Hepatic stellate cell (primary cell): ENCODE measurements around the gene RAD17.
A peak's percentile ranks its signal among the peaks of the same experiment; 100 is the strongest.
"Not testable (repeated sequence)": the region's sequence is repeated elsewhere in the genome, so short reads cannot be mapped to it uniquely, and the experiment has no call there.

ENCODE experiments used
- DNase-seq: peaks from one replicate; pipeline ENCODE4 v3.0.0; 2011; ENCODE audit warnings: low spot score

The RAD17 gene

DNA sequence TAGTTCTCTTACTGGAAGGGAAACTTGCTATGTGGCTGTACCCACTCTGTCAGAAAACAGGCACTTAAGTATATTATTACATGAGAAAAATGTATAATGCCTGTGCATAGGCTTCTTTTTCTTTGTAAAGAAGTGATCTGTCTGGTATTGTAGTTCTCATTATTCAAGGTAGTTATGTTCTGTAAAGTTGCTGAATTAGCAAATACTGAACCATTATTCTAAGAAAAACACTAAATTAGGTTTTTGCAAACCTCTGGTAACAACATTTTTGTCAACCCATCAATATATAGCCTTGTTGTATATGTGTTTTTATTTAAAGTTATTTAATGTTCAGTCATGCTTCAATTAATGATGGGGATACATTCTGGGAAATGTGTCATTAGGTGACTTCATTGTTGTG is 8.8 kb downstream of the RAD17 start:
- DNase-seq: no peak

DNA sequence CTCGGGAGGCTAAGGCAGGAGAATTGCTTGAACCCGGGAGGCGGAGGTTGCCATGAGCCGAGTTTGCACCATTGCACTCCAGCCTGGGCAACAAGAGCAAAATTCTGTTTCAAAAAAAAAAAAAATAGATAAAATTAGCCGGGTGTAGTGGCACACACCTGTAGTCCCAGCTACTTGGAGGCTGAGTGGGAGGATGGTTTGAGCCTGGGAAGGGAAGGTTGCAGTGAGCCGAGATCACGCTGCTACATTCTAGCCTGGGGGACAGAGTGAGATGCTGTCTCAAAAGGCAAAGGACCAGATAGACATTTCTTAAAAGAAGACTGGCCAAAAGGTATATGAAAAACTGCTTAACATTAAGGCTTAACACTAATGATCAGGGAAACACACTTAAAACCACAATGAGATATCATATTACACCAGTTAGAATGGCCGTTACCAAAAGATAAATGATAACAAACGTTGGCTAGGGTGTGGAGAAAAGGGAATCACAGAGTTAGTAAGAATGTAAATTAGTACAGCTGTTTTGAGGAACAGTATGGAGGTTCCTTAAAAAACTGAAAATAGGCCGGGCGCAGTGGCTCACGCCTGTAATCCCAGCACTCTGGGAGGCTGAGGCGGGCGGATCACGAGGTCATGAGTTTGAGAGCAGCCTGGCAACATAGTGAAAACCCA is 35.2 kb downstream of the RAD17 start:
- DNase-seq: no peak

- DNase-seq: peak; percentile 31
Observed at GRCh38 chr5:69414885-69415583, 45.4 kb downstream of the RAD17 start, which contains the start of gene MARVELD2. Gene MARVELD2, plus strand, starts transcription at chr5:69415116. Its CDS starts 4,270 bp downstream, at chr5:69419386.

GRCh38 chr5:69415584-69415958 is 46.0 kb downstream of the RAD17 start:
- no peak for DNase-seq

GRCh38 chr5:69416180-69416579 is 46.6 kb downstream of the RAD17 start:
- DNase-seq: no peak

- DNase-seq: no peak
Observed at GRCh38 chr5:69416699-69417098, 47.1 kb downstream of the RAD17 start.

- DNase-seq: no peak
Observed at GRCh38 chr5:69418554-69418953, 48.9 kb downstream of the RAD17 start.

- DNase-seq: no peak
Observed at GRCh38 chr5:69431424-69432303, 62.0 kb downstream of the RAD17 start.

DNA sequence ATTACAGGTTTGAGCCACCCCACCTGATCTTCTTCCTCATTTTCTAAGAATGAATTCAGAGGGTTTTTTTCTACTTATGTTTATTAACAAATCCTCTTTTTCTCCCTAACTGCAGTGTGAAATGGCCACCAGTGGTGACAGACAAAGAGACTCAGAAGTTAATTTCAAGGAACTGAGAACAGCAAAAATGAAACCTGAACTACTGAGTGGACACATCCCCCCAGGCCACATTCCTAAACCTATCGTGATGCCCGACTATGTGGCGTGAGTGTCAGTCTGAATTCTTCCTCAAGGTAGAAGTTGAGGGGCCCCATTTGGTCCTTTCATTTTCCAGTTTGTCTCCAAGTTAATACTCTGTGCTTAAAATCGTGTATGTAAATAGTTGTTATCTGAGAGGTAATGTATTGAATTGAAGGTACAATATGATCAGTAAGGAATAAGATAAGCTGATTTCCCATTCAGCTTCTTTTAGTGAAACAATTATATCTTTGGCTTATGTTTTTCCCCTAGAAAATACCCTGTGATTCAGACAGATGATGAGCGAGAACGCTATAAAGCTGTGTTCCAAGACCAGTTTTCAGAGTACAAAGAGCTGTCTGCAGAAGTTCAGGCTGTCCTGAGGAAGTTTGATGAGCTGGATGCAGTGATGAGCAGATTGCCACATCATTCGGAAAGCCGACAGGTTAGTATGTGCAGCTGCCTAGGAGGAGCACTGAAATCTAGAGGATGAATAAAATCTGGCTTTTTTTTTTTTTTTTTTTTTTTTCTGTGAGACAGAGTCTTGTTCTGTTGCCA is 63.0 kb downstream of the RAD17 start:
- DNase-seq: no peak

GRCh38 chr5:69435276-69435884 is 65.8 kb downstream of the RAD17 start:
- not testable (repeated sequence) for DNase-seq

- DNase-seq: no peak
Observed at GRCh38 chr5:69444127-69444754, 74.6 kb downstream of the RAD17 start.

- DNase-seq: no peak
Observed at GRCh38 chr5:69449511-69449910, 79.9 kb downstream of the RAD17 start.

DNA sequence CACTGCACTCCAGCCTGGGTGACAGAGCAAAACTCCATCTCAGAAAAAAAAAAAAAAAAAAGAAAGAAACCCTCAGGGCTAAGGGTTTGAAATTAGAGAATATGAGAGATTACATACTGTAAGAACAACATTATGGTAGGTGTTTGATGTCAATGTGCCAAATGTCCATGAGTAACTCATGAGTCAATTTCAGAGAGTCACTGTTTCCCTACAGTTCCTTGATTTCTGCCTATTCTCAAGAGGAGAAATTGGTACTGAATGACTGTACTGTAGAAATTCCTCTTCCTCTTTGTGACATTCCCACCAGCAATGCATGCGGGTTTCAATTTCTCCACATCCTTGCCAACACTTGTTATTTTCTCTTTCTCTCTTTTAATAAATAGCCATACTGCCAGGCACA is 80.5 kb downstream of the RAD17 start:
- peak; percentile 61 for DNase-seq

DNA sequence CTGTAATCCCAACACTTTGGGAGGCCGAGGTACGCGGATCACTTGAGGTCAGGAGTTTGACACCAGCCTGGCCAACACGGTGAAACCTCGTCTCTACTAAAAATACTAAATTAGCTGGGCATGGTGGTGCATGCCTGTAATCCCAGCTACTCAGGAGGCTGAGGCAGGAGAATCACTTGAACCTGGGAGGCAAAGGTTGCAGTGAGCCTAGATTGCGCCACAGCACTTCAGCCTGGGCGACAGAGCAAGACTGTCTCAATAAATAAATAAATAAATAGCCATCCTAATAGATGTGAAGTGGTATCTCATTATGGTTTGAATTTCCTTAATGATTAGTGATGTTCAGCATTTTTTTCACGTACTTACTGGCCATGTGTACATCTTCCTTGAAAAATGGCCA is 80.9 kb downstream of the RAD17 start:
- DNase-seq: not testable (repeated sequence)

- no peak for DNase-seq
Observed at GRCh38 chr5:69451941-69452647, 82.5 kb downstream of the RAD17 start.

DNA sequence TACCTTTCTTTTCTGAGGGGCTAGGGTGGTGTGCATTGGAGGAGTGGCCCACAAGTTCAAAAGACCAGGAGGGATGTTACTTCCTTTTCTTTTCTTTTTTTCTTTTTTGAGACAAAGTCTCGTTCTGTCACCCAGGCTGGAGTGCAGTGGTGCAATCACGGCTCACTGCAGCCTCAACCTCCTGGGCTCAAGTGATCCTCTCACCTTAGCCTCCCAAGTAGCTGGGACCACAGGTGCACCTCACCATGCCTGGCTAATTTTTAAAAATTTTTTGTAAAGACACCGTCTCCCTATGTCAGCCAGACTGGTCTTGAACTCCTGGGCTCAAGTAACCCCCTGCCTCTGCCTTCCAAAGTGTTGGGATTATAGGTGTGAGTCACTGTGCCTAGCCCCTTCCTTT is 83.9 kb downstream of the RAD17 start:
- DNase-seq: not testable (repeated sequence)

- DNase-seq: no peak
Observed at GRCh38 chr5:69454460-69455249, 85.0 kb downstream of the RAD17 start.

DNA sequence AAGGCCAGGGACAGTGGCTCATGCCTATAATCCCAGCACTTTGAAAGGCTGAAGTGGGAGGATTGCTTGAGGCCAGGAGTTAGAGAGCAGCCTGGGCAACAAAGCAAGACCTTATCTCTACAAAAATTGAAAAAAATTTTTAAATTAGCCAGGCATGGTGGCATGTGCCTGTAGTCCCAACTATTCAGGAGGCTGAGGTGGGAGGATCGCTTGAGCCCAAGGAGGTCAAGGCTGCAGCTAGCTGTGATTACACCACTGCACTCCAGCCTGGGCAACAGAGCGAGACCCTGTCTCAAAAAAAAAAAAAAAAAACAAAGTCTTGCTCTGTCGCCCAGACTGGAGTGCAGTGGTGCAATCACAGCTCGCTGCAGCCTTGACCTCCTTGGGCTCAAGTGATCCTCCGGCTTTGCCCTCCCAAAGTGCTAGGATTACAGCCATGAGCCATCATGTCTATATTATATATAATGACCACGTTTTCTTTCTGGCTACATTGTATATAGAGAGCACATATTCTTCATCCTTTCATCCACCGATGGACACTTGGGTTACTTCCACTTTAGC is 85.9 kb downstream of the RAD17 start:
- DNase-seq: not testable (repeated sequence)

GRCh38 chr5:69462170-69462569 is 92.6 kb downstream of the RAD17 start:
- DNase-seq: no peak
